ENCODE results near the gene HRH3.

The HRH3 gene

DNA sequence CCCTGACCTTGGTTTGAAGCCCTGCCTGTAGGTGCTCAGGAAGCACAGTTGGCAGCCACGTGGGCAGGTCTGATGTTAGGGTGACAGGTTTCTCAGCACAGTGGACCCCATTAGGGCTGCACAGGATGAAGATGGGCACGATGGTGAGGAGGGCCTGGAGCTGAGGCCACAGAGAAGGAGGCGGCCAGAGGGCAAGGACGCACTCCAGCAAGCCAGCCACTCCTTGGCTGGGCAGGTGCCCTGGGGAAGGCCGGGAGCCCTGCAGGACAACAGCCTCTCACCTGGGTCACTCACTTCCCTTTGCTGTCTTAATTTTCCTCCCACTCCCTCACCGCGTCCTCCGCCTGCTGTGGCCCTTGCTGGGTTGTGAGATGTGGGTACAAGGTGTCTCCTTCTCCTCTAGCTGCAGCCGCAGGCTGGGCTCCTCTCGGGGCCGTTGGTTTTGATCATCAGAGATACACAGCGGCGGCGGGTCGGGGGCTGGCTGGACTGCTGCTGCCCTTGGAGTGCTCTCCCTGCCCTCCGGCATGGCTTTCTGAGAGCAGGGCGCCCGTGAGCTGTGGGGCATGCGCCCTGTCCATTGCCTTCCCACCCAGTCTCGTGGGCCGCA, 23.9 kb upstream of the HRH3 start:
- DNase-seq: no peak

DNA sequence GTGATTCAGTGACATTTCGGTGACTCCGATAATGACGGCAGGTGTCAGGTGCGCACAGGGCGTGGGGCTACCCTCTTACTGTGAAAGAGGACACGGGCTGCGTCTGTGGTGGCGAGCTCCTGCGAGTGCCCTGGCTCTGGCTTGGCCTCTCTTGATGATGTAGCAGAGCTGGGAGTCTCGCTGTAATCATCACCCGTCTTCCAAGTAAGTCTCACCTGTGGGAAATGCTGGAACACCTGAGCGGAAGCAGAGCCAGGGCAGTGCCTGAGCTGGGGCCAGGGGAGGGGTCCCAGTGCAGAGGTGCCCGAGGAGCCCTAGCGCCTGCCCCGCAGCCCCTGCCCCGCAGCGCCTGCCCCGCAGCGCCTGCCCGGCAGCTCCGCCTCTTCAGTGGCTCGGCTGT, 23.0 kb upstream of the HRH3 start:
- DNase-seq: no peak

DNA sequence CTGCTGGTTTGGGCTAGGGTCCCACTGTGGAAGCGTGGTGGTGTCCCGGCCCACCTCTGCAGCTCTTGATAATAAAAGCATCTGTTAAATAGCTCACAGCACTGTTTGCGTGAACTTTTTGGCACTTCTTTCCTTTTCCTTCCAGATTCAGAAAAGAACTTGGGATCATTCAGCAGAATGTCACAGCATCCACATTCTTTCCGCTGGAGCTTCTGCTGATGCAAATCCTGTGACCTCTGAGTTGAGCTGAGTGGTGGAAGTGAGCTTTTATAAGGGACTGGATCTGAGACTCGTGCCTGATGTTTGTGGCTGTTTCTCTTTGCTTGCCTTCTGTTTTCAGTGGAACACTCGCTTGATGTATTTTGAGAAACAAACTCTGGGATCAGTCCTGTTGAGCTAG, 22.1 kb upstream of the HRH3 start:
- DNase-seq: no peak

DNA sequence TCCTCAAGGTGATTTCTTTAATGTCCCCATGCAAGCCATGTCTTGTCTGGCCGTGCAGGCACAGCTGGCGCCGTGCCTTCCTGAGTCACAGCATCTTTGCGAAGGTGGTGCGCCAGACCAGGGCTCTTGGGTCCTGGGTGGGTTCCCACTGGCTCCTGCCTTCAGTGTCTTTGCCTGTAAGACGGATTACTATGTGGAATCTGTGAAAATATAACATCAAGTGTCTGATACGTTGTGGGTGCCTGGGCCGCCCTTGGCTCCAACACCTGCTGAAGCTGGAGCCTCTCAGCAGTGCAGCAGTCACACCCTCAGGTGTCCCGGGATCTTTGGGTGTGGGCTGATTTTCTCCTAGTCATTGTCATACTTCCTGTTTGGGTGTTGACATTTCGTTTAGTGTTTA, 21.4 kb upstream of the HRH3 start:
- no peak for DNase-seq

DNA sequence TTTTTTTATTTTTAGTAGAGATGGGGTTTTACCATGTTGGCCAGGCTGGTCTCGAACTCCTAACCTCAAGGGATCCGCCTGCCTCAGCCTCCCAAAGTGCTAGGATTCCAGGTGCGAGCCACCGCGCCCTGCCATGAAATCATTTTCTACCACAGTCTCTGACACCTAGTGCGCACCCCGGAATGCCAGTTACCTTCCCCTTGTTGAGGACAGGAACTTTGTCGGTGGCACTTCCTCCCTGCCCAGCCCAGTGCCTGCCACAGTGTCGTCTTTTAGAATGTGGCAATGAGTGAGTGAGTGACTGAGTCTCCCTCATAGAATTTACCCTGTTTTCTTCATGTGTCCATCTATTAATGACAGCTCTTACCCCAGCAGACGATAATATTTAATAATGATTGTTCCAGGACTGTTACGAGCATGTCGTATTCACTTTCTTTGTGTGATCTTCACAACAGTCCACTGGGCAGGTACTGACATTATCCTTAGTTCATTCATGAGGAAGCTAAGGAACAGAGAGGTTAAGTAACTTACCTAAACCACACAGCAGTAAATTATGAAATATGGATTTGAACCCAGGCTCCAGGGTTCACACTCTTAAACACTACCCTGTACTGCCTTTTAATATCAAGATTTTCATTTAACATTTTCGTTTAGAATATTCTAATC, 20.1 kb upstream of the HRH3 start:
- no peak for DNase-seq

DNA sequence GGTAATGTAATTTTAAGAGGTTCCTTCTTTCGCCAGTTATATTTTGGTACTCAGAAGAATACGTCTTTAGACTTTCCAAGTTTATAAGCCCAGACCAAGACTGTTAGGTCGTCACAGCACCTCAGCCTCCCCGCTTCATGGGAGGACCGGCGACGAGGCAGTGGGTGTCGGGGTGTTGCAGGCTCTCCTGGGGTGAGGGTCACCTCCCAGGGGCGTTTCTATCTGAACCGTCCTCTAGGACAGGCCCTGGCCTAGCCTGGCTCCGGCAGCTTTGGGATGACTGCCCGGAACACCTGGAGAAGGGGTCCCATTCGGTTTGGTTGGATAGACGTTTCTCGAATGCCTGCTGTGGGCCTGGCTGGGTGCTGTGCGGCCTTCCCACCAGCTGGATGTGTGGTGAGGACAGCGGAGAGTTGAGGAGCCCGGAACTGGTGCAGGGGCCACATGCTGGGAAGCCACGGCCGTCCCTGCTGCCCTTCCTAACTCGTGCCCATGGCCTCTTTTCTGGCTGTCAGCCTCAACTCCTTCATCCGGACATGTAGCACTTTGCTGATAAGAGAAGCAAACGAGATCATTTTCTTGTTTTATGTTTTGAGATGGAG, 19.3 kb upstream of the HRH3 start:
- no peak for DNase-seq

DNA sequence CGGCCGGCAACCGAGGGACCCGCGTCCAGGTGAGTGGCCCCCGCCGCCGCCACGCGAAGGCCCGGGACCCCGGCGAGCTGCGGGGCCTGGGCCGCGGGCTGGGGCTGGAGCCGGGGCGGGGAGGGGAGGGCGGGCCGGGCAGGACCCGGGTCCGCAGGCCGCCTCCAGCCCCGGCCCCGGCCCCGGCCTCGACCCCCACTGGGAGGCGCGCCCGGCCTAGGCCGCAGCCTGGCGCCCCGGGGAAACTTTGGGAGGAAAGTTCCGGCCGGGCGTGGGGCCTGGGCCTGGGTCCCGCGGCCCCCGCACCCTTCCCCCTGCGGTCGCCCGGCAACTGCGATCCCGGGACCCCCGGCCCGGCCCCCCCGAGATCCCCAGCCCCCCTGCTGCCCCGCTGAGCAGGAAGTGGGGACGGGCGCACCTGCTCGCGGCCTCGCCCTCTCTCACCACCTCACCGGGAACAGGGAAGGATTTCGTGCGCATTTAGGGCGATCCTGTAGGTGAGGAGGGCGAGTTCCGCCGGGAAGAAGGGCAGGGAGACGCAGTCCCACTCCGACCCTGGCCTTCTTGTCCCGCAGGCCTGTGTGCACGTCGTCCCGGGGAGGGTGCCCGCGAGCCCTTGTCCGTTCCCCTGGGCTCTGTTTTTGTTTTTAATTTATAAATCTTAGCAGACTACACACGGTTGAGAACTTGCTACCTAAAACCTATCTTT, 18.6 kb upstream of the HRH3 start:
- peak; percentile 22 to 46 for DNase-seq

DNA sequence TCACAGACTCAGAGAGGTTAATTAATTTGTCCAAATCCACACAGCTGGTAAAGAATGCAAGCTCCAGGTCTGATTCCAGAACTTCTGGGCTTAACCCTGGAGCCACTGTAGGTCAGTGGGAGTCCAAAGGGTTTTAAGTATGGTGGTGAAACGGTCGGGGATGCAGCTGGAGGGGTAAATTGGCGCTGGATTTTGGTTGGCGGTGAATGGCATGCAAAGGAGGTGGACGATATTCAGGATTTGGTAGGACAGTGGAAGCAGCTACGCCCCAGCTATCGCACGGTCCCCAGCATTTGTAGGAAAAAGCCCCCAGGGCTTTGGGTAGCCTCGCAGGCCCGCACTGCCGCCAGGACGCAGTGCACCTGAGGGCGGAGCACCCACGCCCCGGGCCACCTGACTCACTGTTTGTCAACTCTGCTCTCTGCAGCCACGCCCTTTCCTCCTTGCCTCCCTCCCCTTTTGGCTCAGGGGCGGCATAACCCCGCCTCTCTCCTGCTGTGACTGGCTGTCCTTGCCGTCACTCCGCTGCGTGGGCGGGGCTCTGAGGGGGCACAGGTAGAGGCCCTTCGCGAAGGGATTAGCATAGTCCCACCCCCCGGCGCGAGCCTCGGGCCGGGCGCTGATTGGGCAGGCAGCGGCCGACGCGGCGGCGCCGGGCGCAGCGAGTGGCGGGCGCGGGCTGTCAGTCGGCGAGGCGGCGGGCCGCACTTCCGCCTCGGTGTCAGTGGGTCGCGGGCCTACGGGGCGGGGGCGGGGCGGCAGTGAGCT, 17.9 kb upstream of the HRH3 start, which contains the start of gene OSBPL2:
Gene OSBPL2, plus strand, starts transcription at position 721 of the 768 bp plus-strand sequence. CDS start 17,664 bp downstream, outside the sequence.
- DNase-seq: peak; percentile 98 to 99

DNA sequence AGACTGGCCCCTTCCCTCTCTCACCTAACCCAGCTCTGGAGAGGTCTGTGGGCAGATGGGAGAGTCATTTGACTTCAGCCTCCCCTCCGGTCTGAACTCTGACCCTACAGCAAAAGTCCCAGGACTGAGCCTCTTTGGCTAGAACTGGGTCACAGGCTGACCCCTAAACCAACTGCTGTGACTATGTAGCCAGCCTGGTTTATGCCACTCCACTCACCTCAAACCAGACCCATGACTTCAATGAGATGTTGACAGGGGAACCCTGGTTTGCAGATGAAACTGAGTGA, 17.4 kb upstream of the HRH3 start:
- no peak for DNase-seq

DNA sequence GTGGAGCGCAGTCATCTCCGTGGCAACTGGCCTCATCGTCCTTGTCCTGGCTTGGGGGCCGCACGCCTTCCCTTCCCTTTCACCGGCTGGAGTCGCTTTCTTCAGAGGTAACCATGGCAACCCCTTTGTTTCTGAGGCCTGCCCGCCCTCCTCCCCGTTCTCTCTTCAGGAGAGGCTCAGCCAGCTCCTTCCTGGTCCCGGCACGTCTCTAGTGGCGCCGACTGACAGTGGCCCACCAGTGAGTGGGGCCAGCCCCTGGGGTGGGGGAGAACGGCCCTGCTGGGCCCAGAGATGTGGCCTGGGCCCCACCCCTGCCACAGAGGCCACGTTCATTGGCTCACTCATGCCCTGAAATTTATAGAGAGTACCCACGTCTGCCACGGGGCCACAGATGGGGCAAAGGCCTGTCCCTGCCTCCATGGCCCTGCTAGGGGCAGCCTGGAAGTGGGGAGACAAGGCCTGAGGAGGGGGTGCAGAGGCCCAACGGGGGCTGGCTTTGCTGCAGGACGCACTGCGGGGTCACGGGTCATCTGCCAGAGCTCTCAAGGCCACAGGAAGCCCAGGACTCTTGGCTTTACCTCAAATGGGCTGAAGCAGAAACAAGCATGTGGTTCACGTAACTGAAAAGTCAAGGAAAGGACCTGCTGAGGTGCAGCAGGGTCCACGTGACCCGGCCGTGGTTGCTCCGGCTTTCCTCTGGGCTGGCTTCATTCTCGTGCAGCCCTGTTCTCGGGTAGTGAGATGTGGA, 16.9 kb upstream of the HRH3 start:
- no peak for DNase-seq

DNA sequence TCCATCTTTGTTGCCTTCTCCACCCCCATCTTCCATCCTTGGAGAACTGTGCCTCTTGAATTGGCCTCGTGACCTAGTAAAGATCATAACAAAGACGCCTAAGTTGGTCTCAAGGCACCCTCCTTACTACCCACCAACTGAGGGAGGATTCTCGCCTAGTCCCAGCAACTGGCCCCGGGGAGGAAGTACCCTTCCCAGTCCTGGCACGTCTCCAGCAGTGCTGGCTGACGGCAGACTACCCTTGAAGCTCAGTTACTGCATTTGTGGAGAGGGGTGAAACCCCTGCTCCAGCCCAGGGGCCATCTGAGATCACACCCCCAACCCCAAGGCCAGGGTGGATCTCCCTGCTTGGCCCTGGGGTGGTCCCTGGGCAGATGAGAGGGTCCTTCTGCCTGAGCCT, 16.1 kb upstream of the HRH3 start:
- no peak for DNase-seq

DNA sequence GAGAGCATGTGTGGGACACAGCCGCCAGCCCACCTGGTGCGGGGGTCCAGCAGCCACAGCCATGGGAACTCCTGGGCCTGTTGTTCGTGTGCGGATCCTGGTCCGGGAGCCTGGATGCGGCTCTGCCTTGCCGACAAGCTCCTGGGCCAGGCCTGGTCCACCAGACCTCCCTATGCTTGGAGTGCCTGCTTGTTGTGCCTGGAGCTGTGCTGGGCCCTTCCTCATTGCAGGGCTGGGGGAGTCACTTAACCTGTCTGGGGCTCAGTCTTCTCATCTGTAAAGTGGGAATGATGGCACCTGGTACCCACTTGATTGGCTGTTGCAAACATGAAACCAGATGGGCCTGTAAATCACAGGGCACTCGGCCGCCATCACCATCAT, 15.7 kb upstream of the HRH3 start:
- DNase-seq: no peak

DNA sequence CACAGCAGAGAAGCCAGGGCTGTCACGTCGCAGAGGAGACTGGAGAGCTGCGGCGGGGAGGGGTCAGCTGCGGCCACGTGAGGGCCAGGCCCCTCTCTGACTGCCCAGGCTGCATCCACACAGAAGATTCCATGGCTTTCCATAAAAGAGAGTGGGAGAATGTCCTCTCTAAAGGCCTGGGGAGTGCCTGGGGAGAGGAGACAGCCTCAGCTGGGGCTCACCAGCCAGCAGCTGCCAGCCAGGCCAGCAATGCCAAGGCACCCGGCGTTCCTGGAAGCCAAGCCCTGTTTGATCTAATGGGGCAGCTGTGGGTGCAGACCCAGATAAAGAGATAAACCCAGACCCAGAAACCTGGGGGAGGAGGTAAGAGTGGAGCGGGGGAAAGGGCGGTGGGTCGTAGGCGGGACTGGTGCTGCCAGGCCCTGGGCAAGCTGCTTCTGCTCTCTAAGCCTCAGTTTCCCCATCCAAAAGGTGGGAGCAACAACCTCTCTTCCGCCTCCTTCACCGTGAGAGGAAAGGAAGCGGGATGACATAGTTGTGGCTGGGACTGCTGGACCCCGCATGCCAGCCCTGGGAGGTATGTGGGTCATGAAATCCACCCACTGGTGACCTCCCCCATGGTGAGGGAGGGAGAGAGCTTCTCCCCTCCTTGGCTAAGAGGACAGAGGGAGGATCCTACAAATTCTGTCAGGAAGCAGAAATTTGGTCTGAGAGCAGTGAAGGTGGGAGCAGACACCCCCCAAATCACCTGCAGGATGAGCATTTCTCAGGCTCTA, 15.1 kb upstream of the HRH3 start:
- DNase-seq: no peak

DNA sequence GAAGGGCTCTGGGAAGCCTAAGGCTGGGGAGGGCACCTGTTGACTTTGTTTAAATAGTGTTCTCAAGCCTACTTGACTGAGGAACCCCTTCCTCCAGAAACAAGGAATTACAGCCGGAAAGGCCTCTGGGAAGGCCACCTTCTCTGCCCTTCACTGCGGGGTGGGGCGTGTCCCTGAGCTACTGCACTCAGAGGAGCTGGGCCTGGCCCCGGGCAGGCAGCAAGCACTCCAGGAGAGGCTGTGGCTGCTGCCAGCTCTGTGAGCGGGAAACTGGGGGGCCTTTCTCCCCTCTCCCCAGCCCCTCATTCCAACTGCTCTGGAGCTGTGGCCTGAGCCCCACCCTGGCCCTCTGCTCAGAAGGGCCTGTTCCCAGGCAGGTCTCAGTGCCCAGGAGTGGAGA, 14.3 kb upstream of the HRH3 start:
- no peak for DNase-seq

DNA sequence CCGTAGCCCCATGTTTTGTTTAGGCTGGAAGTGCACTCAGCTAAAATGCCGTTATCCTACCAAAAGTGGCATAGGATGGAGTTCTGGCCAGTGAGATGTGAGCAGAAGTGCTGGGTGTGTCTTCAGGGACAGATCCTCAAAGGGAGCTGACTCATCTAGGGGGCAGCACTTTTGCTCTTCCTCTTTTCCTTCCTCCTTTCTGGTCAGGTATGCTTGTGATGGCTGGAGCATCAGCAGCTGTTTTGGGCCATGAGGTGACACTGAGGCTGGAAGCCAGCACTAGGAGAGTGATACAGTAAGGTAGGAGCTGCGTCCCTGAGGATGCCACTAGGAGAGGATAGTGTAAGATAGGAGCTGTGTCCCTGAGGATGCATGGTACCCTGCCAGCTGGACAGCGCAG, 13.6 kb upstream of the HRH3 start:
- no peak for DNase-seq

DNA sequence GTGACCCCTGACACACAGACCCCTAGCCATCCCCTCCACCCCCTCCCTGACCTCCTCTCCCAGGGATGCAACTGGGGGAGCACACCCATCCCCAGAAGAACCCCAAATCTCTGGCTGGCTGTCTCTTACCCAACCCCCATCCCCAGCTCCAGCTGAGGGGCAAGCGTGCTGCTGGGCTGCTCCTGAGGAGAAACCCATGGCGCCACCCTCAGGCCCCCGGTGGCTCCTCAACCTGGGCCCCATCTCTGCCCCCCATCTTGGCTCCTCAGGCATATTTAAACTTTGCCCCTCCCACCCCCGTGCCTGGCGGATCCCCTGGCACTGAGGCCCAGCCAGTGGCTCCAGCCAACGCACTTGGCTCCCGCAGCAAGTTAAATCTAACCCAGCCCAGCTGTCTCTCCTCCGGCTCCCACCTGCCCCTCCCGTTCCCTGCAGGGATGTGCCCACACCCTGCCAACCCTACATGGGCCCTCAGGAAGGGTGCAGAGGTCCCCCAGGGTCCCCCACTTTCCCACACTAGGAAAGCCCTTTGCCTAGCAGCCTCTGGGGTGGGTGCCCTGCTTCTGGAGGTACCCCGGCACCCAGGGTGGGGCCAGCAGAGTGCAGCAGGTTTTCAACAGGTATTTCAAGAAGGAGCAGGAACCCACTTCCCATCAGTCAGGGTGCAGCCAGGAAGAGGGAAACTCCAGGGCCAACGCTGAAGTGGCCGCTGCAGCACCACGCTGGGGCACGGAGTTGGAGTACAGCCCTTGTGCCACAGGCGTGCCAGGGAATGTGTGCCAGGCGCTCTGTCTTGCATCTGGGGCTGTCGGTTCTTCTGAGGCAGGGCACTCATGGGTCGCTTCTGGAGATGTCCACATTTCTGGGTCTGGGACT, 12.9 kb upstream of the HRH3 start:
- no peak for DNase-seq

DNA sequence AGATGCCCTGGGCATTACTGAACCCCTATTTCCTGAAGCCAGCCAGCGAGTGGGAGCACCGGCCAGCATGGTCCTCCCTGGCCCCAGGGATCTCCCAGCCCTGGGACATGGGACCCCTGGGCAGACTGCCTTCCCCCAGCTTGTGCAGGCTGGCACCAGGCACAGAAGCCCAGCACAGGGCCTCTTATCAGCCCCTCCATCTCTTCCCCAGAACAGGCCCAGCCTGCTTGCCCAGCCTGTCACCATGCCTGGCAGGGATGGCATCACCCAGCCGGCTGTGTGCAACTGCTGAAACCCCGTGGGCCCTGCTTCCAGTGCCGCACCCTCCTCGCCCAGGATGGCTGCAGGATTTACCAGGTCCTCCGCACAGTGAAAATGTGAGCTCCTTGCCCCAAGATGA, 12.1 kb upstream of the HRH3 start:
- DNase-seq: no peak

DNA sequence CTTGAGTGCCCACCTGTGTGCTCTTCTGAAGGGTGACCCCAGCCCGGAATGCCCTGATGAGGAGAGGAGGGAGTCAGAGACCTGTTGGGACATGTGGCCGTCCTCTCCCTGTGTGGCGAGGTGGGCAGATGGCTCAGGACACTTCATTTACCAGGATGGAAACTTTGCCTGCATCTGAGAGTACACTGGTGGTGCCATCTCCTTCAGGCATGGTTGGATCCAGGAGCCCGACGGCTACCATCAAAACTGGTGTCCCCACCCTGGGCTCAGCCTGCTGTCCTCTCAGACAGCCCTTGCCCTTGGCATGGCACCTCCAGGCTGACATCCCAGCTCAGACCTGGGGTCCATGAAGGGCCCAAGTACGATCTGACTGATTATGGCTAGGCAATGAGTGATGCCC, 11.2 kb upstream of the HRH3 start:
- DNase-seq: no peak

DNA sequence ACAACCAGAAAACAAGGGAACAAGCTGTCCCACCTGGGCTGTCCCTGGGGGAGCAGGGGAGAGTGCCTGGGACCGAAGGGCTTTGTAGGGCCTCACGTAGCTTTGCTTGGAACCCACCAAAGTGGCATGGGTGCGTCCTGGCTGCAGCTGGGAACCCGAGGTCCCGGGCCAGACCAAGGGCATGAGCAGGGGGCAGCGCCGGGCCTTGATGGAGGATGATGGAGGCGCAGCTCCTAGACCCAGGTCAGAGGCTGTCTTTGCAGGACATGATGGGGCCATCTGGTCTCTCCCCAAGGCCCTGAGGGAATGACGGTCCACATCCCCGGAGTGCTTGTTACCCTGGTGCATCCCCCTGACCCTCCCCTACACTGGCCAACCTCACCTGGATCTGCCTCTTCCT, 10.6 kb upstream of the HRH3 start:
- DNase-seq: no peak

DNA sequence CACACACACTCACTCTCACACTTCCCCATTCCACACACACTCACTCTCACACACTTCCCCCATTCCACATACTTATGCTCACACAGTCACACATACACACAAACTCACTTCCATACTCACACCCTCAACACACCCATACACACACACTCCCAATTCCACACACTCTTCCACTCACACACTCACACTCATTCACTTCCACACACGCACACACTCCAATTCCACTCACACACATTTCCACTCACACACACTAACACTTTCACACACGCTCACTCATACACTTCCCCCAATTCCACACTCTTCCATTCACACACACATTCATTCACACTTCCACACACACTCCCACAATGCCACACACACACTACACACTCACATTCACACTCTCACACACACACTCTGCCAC, 10.2 kb upstream of the HRH3 start:
- no peak for DNase-seq

DNA sequence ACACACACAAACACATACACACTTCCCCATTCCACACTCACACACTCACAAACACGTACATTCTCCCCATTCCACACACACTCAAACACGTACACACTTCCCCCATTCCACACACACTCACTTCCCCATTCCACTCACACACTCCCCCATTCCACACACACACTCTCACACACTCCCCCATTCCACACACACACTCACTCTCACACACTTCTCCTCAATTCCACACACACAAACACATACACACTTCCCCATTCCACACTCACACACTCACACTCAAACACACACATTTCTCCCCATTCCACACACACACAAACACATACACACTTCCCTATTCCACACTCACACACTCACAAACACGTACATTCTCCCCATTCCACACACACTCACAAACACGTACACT, 9.6 kb upstream of the HRH3 start:
- no peak for DNase-seq
